ENCODE measurements around the gene SMARCD3.

SMARCD3 gene

GRCh38 chr7:151248346-151249033 is at the start of gene SMARCD3:
TSS of gene SMARCD3 (minus strand) at chr7:151248694. CDS start at chr7:151248562, 132 bp downstream.
- DNase-seq (ENCODE audit: low spot score), result peak; percentile 53

- no peak for DNase-seq (ENCODE audit: low spot score)
Measured at GRCh38 chr7:151296202-151296992, 47.9 kb upstream of the SMARCD3 start.

GRCh38 chr7:151292850-151293249 is 44.4 kb upstream of the SMARCD3 start:
- DNase-seq (ENCODE audit: low spot score), result no peak

GRCh38 chr7:151291206-151291605 is 42.7 kb upstream of the SMARCD3 start:
- no peak for DNase-seq (ENCODE audit: low spot score)

GRCh38 chr7:151290355-151290760 is 41.9 kb upstream of the SMARCD3 start:
- DNase-seq (ENCODE audit: low spot score), result no peak

GRCh38 chr7:151289891-151290290 is 41.4 kb upstream of the SMARCD3 start:
- no peak for DNase-seq (ENCODE audit: low spot score)

- no peak for DNase-seq (ENCODE audit: low spot score)
Measured at GRCh38 chr7:151286148-151286547, 37.7 kb upstream of the SMARCD3 start.

- DNase-seq (ENCODE audit: low spot score), result no peak
Measured at GRCh38 chr7:151283302-151283701, 34.8 kb upstream of the SMARCD3 start.

- DNase-seq (ENCODE audit: low spot score), result no peak
Measured at GRCh38 chr7:151282111-151282510, 33.6 kb upstream of the SMARCD3 start.

GRCh38 chr7:151281686-151282085 is 33.2 kb upstream of the SMARCD3 start:
- DNase-seq (ENCODE audit: low spot score), result no peak

GRCh38 chr7:151280388-151281019 is 32.0 kb upstream of the SMARCD3 start:
- DNase-seq (ENCODE audit: low spot score), result no peak

- DNase-seq (ENCODE audit: low spot score), result no peak
Measured at GRCh38 chr7:151279868-151280267, 31.4 kb upstream of the SMARCD3 start.

GRCh38 chr7:151278949-151279348 is 30.5 kb upstream of the SMARCD3 start:
- DNase-seq (ENCODE audit: low spot score), result no peak

GRCh38 chr7:151277631-151278030 is 29.1 kb upstream of the SMARCD3 start:
- no peak for DNase-seq (ENCODE audit: low spot score)

GRCh38 chr7:151276666-151277590 is 28.4 kb upstream of the SMARCD3 start:
- DNase-seq (ENCODE audit: low spot score), result peak; percentile 72

- DNase-seq (ENCODE audit: low spot score), result no peak
Measured at GRCh38 chr7:151275813-151276577, 27.5 kb upstream of the SMARCD3 start.

GRCh38 chr7:151274936-151275812 is 26.7 kb upstream of the SMARCD3 start:
- no peak for DNase-seq (ENCODE audit: low spot score)

GRCh38 chr7:151274396-151274795 is 25.9 kb upstream of the SMARCD3 start:
- no peak for DNase-seq (ENCODE audit: low spot score)

GRCh38 chr7:151273651-151274390 is 25.3 kb upstream of the SMARCD3 start:
- DNase-seq (ENCODE audit: low spot score), result no peak
